PC-3 (cell line): ENCODE measurements around the gene ETS1. TPM values are rescaled to one million over a fixed set of nuclear protein-coding genes. Genes with fewer than 3 reads are reported as not detected.

Source experiments
- ATAC-seq: fragments of 200-7000 bp; cut with Tn5 transposase; 2 replicates; pipeline ENCODE4 v1.9.1; 2020; ENCODE audit warnings: mild to moderate bottlenecking, moderate library complexity
- Bru-seq: library from RNA; stranded (reverse); fragments of 400-500 nt; gene quantifications from one replicate; lab custom pipeline; 2021; lab: Mats Ljungman, UMichigan
- BruChase-seq, 2 experiments: library from RNA; stranded (reverse); fragments of 400-500 nt; gene quantifications; one replicate each; lab custom pipeline; 2021; lab: Mats Ljungman, UMichigan
- BruUV-seq: library from RNA; stranded (reverse); fragments of 400-500 nt; replicated peaks from 2 replicates; lab custom pipeline; 2021; lab: Mats Ljungman, UMichigan
- CTCF ChIA-PET: fragments of 300-600 bp; sonication (Branson Sonifier 250); formaldehyde crosslinking; loops from one replicate; lab custom pipeline; 2022; ENCODE audit warnings: antibody characterized with exemption; lab: Charles Lee
- POLR2A ChIA-PET: fragments of 300-600 bp; sonication (Branson Sonifier 250); formaldehyde crosslinking; loops from one replicate; lab custom pipeline; 2022; ENCODE audit warnings: antibody characterized with exemption; ENCODE audit not compliant: unreplicated experiment; lab: Charles Lee
- DNase-seq: peaks from one replicate; pipeline ENCODE4 v3.0.0-alpha.2; 2015
- H2AFZ ChIP-seq: fragments of 300-600 bp; sonication (generic); 2 replicates; pipeline ENCODE4 v1.6.0; 2016; ENCODE audit warnings: antibody characterized with exemption, low read length
- H3F3A ChIP-seq: fragments of 300-600 bp; sonication (generic); one replicate; pipeline ENCODE4 v1.6.0; 2017; ENCODE audit warnings: antibody characterized with exemption, low read length, control low read depth, mild to moderate bottlenecking; ENCODE audit not compliant: unreplicated experiment
- H3K27ac ChIP-seq: fragments of 300-600 bp; sonication (generic); 2 replicates; pipeline ENCODE4 v1.5.1; 2016; ENCODE audit warnings: mild to moderate bottlenecking, low read length
- H3K27me3 ChIP-seq: fragments of 300-600 bp; sonication (generic); 2 replicates; pipeline ENCODE4 v1.6.1; 2016; ENCODE audit warnings: low read length, mixed read lengths
- H3K36me3 ChIP-seq: fragments of 300-600 bp; sonication (generic); 2 replicates; pipeline ENCODE4 v1.6.1; 2016; ENCODE audit warnings: low read depth, mixed run types, low read length, mixed read lengths
- H3K4me1 ChIP-seq: fragments of 300-600 bp; sonication (generic); 2 replicates; pipeline ENCODE4 v1.5.1; 2016; ENCODE audit warnings: low read length; ENCODE audit not compliant: insufficient read depth
- H3K4me2 ChIP-seq: fragments of 300-600 bp; sonication (generic); 2 replicates; pipeline ENCODE4 v1.6.0; 2016; ENCODE audit warnings: low read length
- H3K4me3 ChIP-seq: fragments of 300-600 bp; sonication (generic); 2 replicates; pipeline ENCODE4 v1.5.1; 2016; ENCODE audit warnings: mild to moderate bottlenecking, low read length, mixed read lengths
- H3K79me2 ChIP-seq: fragments of 300-600 bp; sonication (generic); 2 replicates; pipeline ENCODE4 v1.6.1; 2017; ENCODE audit warnings: low read length, mixed read lengths
- H3K9ac ChIP-seq: fragments of 300-600 bp; sonication (generic); 2 replicates; pipeline ENCODE4 v1.6.0; 2016; ENCODE audit warnings: mild to moderate bottlenecking, low read length
- H3K9me2 ChIP-seq: fragments of 300-600 bp; sonication (generic); replicated peaks from 2 replicates; pipeline ENCODE4 v1.6.1; 2016; ENCODE audit warnings: mixed run types, low read length, mixed read lengths
- H3K9me3 ChIP-seq: fragments of 300-600 bp; sonication (generic); 2 replicates; pipeline ENCODE4 v1.6.1; 2016; ENCODE audit warnings: low read length, mixed read lengths
- H4K20me1 ChIP-seq: fragments of 300-600 bp; sonication (generic); 2 replicates; pipeline ENCODE4 v1.6.1; 2016; ENCODE audit warnings: low read length, mixed read lengths
- CTCF ChIP-seq: fragments of 300-600 bp; sonication (generic); conservative IDR thresholded peaks from 2 replicates; pipeline ENCODE4 v1.5.1; 2017; ENCODE audit warnings: antibody characterized with exemption, low read depth, mild to moderate bottlenecking, low read length
- EZH2 ChIP-seq: fragments of 300-600 bp; sonication (generic); IDR thresholded peaks from one replicate; pipeline ENCODE4 v1.6.1; 2017; ENCODE audit warnings: antibody characterized with exemption, mild to moderate bottlenecking, low read length; ENCODE audit not compliant: unreplicated experiment
- EZH2phosphoT487 ChIP-seq: fragments of 300-600 bp; sonication (generic); IDR thresholded peaks from 2 replicates; pipeline ENCODE4 v1.6.1; 2018; ENCODE audit warnings: mild to moderate bottlenecking, antibody characterized with exemption, low read length, borderline replicate concordance
- intact Hi-C: fragments of 100-400 bp; cut with micrococcal nuclease; formaldehyde crosslinking; loops from 2 replicates; pipeline ENCODE4 v1.9.0; 2023
- long read RNA-seq: library from polyadenylated mRNA; unstranded; transcript quantifications from one replicate; pipeline ENCODE4 v2.0.0, GENCODE V29; 2021; ENCODE audit not compliant: unreplicated experiment
- total RNA-seq: library from RNA; depleted of rRNA; stranded (reverse); fragments of >200 nt; gene quantifications from 2 replicates; pipeline ENCODE4 v1.2.3, GENCODE V29; 2014; rRNA removed

The ETS1 gene
- total RNA-seq (52.0 and 59.5 TPM in 2 replicates), Bru-seq, nascent RNA (percentile 94 among the genes with signal in this experiment), BruChase-seq, experiment 1, labeled RNA remaining after a 6-hour chase (percentile 85 among the genes with signal in this experiment), BruChase-seq, experiment 2, labeled RNA remaining after a 2-hour chase (percentile 86 among the genes with signal in this experiment)
- long read RNA-seq, transcript ETS1-201 (8 exons, 2,231 nt): major isoform, 18 of 47 reads
- long read RNA-seq, partial matches to known transcripts: 0 of 47 reads
- long read RNA-seq, other reads (novel, unspliced or antisense): 27 of 47 reads

- ATAC-seq (peak; percentile 35), DNase-seq (peak; percentile 76)
- TF ChIP-seq EZH2 (no peak), CTCF (no peak), EZH2phosphoT487 (no peak)
- H3K9me3 ChIP-seq: no peaks in the 10 kb centered on the region
- H3K4me1 ChIP-seq: peaks cover 11% of the 10 kb centered on the region
- CTCF ChIA-PET: interaction anchor here (0.6 kb wide), 1 partner anchor 454 kb away, joined by 4 read pairs; no protein-coding TSS in a partner anchor
- BruUV-seq: no TSS peak
- H3K36me3 ChIP-seq: no peaks in the 10 kb centered on the region
- H4K20me1 ChIP-seq: no peaks in the 10 kb centered on the region
- no peaks in the 10 kb centered on the region for H3K9me2 ChIP-seq
- no peak within 1 kb of the TSS for H3K9ac ChIP-seq
- intact Hi-C loops: no loop called here
- H3K4me2 ChIP-seq: peak within 1 kb of the TSS; percentile 78
- H2AFZ ChIP-seq: peak within 1 kb of the TSS; percentile 76
- no peaks in the 10 kb centered on the region for H3K79me2 ChIP-seq
- H3K27me3 ChIP-seq: no peaks in the 10 kb centered on the region
- peak within 1 kb of the TSS; percentile 62 for H3K4me3 ChIP-seq
- no peaks in the 10 kb centered on the region for H3F3A ChIP-seq
- POLR2A ChIA-PET: no interaction called here
- H3K27ac ChIP-seq: no peak within 1 kb of the TSS
Observed at GRCh38 chr11:128587415-128587814, at the start of gene ETS1. Gene ETS1, minus strand, starts transcription at chr11:128587558. Its CDS starts 14,428 bp downstream, at chr11:128573130.

GRCh38 chr11:128634395-128634794 is 47.0 kb upstream of the ETS1 start:
- CTCF ChIA-PET: interaction anchor here (0.6 kb wide), 1 partner anchor 477 kb away, joined by 3 read pairs; no protein-coding TSS in a partner anchor
- H3K27ac ChIP-seq: no peak overlapping the region
- DNase-seq: no peak

More at GRCh38 chr11:128634395-128634794, 47.0 kb upstream of the ETS1 start:
- Histone ChIP-seq H3K4me1 (peaks cover 15% of the 10 kb centered on the region), H3K9me3 (no peaks in the 10 kb centered on the region), H3K4me3 (no peak overlapping the region), H3K4me2 (no peak overlapping the region), H3K9me2 (no peaks in the 10 kb centered on the region), H4K20me1 (no peaks in the 10 kb centered on the region), H3K9ac (no peak overlapping the region), H2AFZ (no peak overlapping the region), H3K36me3 (no peaks in the 10 kb centered on the region), H3K27me3 (no peaks in the 10 kb centered on the region), H3F3A (no peaks in the 10 kb centered on the region), H3K79me2 (no peaks in the 10 kb centered on the region)
- intact Hi-C loops: no loop called here
- TF ChIP-seq EZH2 (no peak), CTCF (no peak), EZH2phosphoT487 (no peak)
- POLR2A ChIA-PET: no interaction called here
- ATAC-seq: no peak
- BruUV-seq: no TSS peak
